GM23248 (cell line): Measurements from ENCODE around the gene KCNJ6.

ENCODE experiments used
- EZH2 ChIP-seq: fragments of 200-600 bp; sonication (generic); IDR thresholded peaks from 2 replicates; pipeline ENCODE4 v1.6.1; 2018; ENCODE audit warnings: antibody characterized with exemption, mild to moderate bottlenecking; ENCODE audit not compliant: insufficient read depth, poor library complexity, severe bottlenecking
- EZH2phosphoT487 ChIP-seq: fragments of 200-600 bp; sonication (generic); IDR thresholded peaks from 2 replicates; pipeline ENCODE4 v1.6.1; 2018; ENCODE audit warnings: antibody characterized with exemption, moderate library complexity, mild to moderate bottlenecking, low read depth; ENCODE audit not compliant: insufficient read depth

DNA sequence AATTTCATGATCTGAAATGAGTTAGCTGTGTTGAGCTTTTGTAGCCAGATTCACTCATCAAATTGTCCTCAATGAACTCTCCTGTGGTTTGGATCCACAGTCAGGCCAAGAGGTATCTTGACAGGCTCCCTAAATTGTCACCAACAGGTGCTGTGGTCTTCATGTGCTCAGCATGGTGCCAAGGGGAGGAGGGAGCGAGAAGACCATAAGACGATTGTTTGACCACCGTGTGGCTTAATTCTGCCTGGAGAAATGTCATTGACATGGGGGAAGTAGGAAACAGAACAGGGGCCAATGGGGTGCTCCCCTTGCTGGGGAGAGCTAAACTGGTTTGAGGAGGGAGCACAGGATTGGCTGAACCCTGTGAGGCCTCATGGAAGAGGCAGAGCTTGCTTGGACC lies 219.3 kb downstream of the KCNJ6 start:
- no peak for TF ChIP-seq EZH2
- no peak for TF ChIP-seq EZH2phosphoT487
